B cell (primary cell): Measurements from ENCODE around the gene TBX10.

ENCODE experiments used
- EZH2 ChIP-seq: IDR thresholded peaks from 2 replicates; pipeline ENCODE4 v1.6.1; 2012; ENCODE audit warnings: borderline replicate concordance, low read depth, mild to moderate bottlenecking, moderate library complexity, low read length; ENCODE audit not compliant: insufficient read depth, poor library complexity, severe bottlenecking
- TF ChIP-seq, protein P1 (sequence below): fragments of 200-600 bp; IDR thresholded peaks from one replicate; pipeline ENCODE4 v1.8.0; 2022; ENCODE audit warnings: antibody characterized with exemption, mild to moderate bottlenecking

DNA sequence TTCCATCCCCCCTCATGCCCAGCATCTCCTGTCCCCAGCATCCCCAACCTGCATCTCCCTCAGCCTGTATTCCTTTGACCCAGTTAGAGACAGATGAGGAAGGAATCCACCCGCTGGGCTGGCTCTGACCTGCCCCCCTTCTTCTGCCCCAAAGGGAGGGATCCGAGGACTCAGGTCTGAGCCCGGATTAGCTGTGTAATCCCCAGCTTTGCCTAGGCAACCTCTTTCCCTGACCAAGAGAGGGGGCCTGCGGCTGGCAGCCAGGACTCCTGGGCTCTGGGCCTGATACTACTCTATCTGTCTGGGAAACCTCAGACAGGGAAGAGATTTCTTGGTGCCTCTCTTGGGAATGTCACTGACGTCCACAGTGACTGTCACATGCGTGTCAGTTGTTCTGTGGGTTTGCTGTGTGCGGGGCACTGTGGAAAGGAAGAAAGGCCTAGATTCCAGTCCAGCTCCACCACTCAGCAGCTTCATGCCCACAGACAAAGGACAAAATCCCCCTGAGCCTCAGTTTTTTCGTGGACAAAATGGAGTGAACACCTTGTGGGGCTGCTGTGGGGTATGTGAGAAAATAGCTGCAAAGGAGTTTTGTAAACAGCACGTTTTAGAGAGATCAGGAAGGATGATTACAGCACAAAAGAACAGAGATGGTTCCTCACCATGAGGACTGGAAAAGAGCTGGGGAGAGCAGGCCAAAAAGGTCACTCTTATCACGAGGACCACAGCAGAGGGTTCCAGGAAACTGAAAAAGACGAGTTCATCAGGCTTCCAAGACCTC, 34.1 kb downstream of the TBX10 start:
- TF ChIP-seq, protein P1, sequence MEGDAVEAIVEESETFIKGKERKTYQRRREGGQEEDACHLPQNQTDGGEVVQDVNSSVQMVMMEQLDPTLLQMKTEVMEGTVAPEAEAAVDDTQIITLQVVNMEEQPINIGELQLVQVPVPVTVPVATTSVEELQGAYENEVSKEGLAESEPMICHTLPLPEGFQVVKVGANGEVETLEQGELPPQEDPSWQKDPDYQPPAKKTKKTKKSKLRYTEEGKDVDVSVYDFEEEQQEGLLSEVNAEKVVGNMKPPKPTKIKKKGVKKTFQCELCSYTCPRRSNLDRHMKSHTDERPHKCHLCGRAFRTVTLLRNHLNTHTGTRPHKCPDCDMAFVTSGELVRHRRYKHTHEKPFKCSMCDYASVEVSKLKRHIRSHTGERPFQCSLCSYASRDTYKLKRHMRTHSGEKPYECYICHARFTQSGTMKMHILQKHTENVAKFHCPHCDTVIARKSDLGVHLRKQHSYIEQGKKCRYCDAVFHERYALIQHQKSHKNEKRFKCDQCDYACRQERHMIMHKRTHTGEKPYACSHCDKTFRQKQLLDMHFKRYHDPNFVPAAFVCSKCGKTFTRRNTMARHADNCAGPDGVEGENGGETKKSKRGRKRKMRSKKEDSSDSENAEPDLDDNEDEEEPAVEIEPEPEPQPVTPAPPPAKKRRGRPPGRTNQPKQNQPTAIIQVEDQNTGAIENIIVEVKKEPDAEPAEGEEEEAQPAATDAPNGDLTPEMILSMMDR: no peak
- no peak for TF ChIP-seq EZH2
